Muscle of arm (tissue), 12 donors: Measurements from ENCODE around the gene NAV1. TPM values are rescaled to one million over a fixed set of nuclear protein-coding genes. Genes with fewer than 3 reads are reported as not detected.
"Not testable (repeated sequence)": the region's sequence is repeated elsewhere in the genome, so short reads cannot be mapped to it uniquely, and the experiment has no call there.

Experiments
- DNase-seq: peaks from one replicate; pipeline ENCODE4 v3.0.0-alpha.2; 2013
- polyA plus RNA-seq, 12 donors: library from polyadenylated mRNA; unstranded; fragments of 120-200 nt; gene quantifications; one replicate each; pipeline ENCODE4 v1.2.1, GENCODE V29; 2013; ENCODE audit not compliant: insufficient read length in 12 of 12

The NAV1 gene
- polyA plus RNA-seq, 12 donors = 18.7 to 41.1 (median 25.9) TPM; not detected in 1

GRCh38 chr1:201562659-201563405 lies 23.9 kb downstream of the NAV1 start:
- no peak for DNase-seq

GRCh38 chr1:201563406-201563780 lies 24.5 kb downstream of the NAV1 start:
- DNase-seq = no peak

- DNase-seq = no peak
Observed at GRCh38 chr1:201563941-201564340, 25.0 kb downstream of the NAV1 start.

GRCh38 chr1:201565024-201565730 lies 26.2 kb downstream of the NAV1 start:
- no peak for DNase-seq

GRCh38 chr1:201565771-201566528 lies 27.0 kb downstream of the NAV1 start:
- DNase-seq = no peak

- no peak for DNase-seq
Observed at GRCh38 chr1:201566529-201566823, 27.5 kb downstream of the NAV1 start.

GRCh38 chr1:201566933-201567801 lies 28.2 kb downstream of the NAV1 start:
- no peak for DNase-seq

GRCh38 chr1:201568265-201568664 lies 29.3 kb downstream of the NAV1 start:
- no peak for DNase-seq

- DNase-seq = no peak
Observed at GRCh38 chr1:201568859-201569294, 29.9 kb downstream of the NAV1 start.

GRCh38 chr1:201570181-201570885 lies 31.4 kb downstream of the NAV1 start:
- DNase-seq = no peak

GRCh38 chr1:201570886-201571624 lies 32.1 kb downstream of the NAV1 start:
- no peak for DNase-seq

- DNase-seq = no peak
Observed at GRCh38 chr1:201573030-201573429, 34.1 kb downstream of the NAV1 start.

GRCh38 chr1:201573923-201574322 lies 35.0 kb downstream of the NAV1 start:
- no peak for DNase-seq

- DNase-seq = no peak
Observed at GRCh38 chr1:201575912-201576311, 37.0 kb downstream of the NAV1 start.

- no peak for DNase-seq
Observed at GRCh38 chr1:201576914-201577313, 38.0 kb downstream of the NAV1 start.

GRCh38 chr1:201578008-201578888 lies 39.3 kb downstream of the NAV1 start:
- DNase-seq = no peak

- not testable (repeated sequence) for DNase-seq
Observed at GRCh38 chr1:201581371-201581770, 42.4 kb downstream of the NAV1 start.

- no peak for DNase-seq
Observed at GRCh38 chr1:201582705-201583442, 43.9 kb downstream of the NAV1 start.

- DNase-seq = no peak
Observed at GRCh38 chr1:201583663-201584062, 44.7 kb downstream of the NAV1 start.
